ENCODE measurements around the gene CDC26. TPM values are rescaled to one million over a fixed set of nuclear protein-coding genes. Genes with fewer than 3 reads are reported as not detected.

Gene CDC26
- total and polyA plus RNA-seq, 10 of the 15 experiments (the other 5 are each of a cell fraction or from before 2014, with no cell fraction given): 28.2 to 156 (median 61.5) TPM

DNA sequence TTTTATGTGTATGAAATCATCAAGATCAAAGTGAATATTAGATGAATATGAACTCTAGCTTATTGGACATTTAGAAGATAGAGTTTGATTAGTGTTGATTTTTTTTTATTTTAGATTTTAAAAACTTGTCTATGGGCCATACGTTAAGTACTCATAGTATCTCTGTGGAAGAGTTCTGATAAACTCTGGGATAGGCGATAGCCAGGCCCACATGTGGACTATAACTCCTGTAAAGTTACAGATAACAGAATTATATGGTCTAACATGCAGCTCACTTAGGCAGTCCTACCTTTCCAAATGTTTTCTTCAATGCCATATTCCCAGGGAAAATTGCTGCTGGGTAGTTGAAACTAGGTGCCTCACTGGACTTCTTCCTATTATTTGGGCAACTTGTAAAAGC, 43.7 kb downstream of the CDC26 start:
- SMC1A ChIA-PET (ENCODE audit: uncharacterized antibody, unreplicated experiment): interaction anchor here (0.6 to 3.4 kb wide), 4 partner anchors 11 to 795 kb away, joined by 3 to 47 read pairs (median 4); partner anchors contain the start of genes FKBP15 and SLC31A1
- 100% methylated on average over 2 of the region's 2 CpGs for WGBS (ENCODE audit: insufficient coverage, insufficient replicate concordance, low lambda C conversion rate, missing lambda C conversion rate)
- Histone ChIP-seq H2AFZ (ENCODE audit: control insufficient read depth, low read depth, low read length) (no peak overlapping the region), H3K36me3 (ENCODE audit: control insufficient read depth in 2 of 2, insufficient read depth in 2 of 2, low read length in 1 of 2) (no peaks in the 10 kb centered on the region), H3K9ac (ENCODE audit: control insufficient read depth, insufficient read depth, low read length) (no peak overlapping the region), H3K9me3 (replicated peaks; ENCODE audit: control insufficient read depth, insufficient read depth, low read length) (no peaks in the 10 kb centered on the region), H3K79me2 (ENCODE audit: control insufficient read depth, insufficient read depth, low read length) (peaks cover 5% of the 10 kb centered on the region), H3K4me3 (no peak overlapping the region), H3K27ac (ENCODE audit: control insufficient read depth, insufficient read depth) (no peak overlapping the region), H4K20me1 (ENCODE audit: control insufficient read depth, insufficient read depth) (no peaks in the 10 kb centered on the region), H3K4me2 (ENCODE audit: control insufficient read depth, insufficient read depth) (no peak overlapping the region), H3K27me3 (replicated peaks in 1 of 2; ENCODE audit: control insufficient read depth in 2 of 2, insufficient read depth in 2 of 2, low read length in 1 of 2) (no peaks in the 10 kb centered on the region), H3K4me1 (ENCODE audit: control insufficient read depth, insufficient read depth, low read length) (peaks cover 9% of the 10 kb centered on the region)
- in situ Hi-C loops (cut with MboI): no loop called here
- intact Hi-C loops (cut with micrococcal nuclease; ENCODE audit: unreplicated experiment): no loop called here
- no peak for DNase-seq (ENCODE audit: low read depth, low spot score)
- no TSS peak for BruUV-seq (replicated peaks)
- no peak for FAIRE-seq
- no peak for TF ChIP-seq JUNB (IDR thresholded peaks at IDR 0.05)
- TF ChIP-seq SUZ12 (IDR thresholded peaks at IDR 0.05; ENCODE audit: unreplicated experiment): no peak
- TF ChIP-seq EZH2 (IDR thresholded peaks at IDR 0.05; ENCODE audit: borderline replicate concordance, control insufficient read depth, low read depth, low read length): no peak
- TF ChIP-seq TBL1XR1 (IDR thresholded peaks at IDR 0.05; ENCODE audit: low read depth, low read length): no peak
- no peak for TF ChIP-seq ELK1 (IDR thresholded peaks at IDR 0.05; ENCODE audit: low read depth, low read length)
- no peak for TF ChIP-seq SIN3A (IDR thresholded peaks at IDR 0.05; ENCODE audit: low read depth, low read length)
- no peak for TF ChIP-seq SRF (IDR thresholded peaks at IDR 0.05; ENCODE audit: low read depth in 2 of 2, low read length in 2 of 2)
- TF ChIP-seq, protein P1, sequence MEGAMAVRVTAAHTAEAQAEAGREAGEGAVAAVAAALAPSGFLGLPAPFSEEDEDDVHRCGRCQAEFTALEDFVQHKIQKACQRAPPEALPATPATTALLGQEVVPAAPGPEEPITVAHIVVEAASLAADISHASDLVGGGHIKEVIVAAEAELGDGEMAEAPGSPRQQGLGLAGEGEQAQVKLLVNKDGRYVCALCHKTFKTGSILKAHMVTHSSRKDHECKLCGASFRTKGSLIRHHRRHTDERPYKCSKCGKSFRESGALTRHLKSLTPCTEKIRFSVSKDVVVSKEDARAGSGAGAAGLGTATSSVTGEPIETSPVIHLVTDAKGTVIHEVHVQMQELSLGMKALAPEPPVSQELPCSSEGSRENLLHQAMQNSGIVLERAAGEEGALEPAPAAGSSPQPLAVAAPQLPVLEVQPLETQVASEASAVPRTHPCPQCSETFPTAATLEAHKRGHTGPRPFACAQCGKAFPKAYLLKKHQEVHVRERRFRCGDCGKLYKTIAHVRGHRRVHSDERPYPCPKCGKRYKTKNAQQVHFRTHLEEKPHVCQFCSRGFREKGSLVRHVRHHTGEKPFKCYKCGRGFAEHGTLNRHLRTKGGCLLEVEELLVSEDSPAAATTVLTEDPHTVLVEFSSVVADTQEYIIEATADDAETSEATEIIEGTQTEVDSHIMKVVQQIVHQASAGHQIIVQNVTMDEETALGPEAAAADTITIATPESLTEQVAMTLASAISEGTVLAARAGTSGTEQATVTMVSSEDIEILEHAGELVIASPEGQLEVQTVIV (IDR thresholded peaks at IDR 0.05; ENCODE audit: borderline replicate concordance, partially characterized antibody): no peak
- TF ChIP-seq NBN (IDR thresholded peaks at IDR 0.05): no peak
- TF ChIP-seq, protein P2, sequence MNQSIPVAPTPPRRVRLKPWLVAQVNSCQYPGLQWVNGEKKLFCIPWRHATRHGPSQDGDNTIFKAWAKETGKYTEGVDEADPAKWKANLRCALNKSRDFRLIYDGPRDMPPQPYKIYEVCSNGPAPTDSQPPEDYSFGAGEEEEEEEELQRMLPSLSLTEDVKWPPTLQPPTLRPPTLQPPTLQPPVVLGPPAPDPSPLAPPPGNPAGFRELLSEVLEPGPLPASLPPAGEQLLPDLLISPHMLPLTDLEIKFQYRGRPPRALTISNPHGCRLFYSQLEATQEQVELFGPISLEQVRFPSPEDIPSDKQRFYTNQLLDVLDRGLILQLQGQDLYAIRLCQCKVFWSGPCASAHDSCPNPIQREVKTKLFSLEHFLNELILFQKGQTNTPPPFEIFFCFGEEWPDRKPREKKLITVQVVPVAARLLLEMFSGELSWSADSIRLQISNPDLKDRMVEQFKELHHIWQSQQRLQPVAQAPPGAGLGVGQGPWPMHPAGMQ (IDR thresholded peaks at IDR 0.05; ENCODE audit: borderline replicate concordance): no peak
- no peak for TF ChIP-seq SMAD5 (IDR thresholded peaks at IDR 0.05; ENCODE audit: low read depth)
- POLR2A ChIA-PET: interaction anchor here (1.1 kb wide), 1 partner anchor 11 kb away, joined by 10 read pairs; the partner anchor contains the start of genes FKBP15 and SLC31A1
- ATAC-seq: no peak
- RAD21 ChIA-PET (ENCODE audit: unreplicated experiment): interaction anchor here (1.0 to 2.4 kb wide), 3 partner anchors 11 to 43 kb away, joined by 3 to 12 read pairs (median 3); partner anchors contain the start of genes CDC26, FKBP15 and SLC31A1
- CTCF ChIA-PET: interaction anchor here (1.1 to 1.7 kb wide), 2 partner anchors 10 to 38 kb away, joined by 4 to 12 read pairs; partner anchors contain the start of genes FKBP15 and SLC31A1

Data from GM12878 (cell line).